Bronchial epithelial cell (primary cell): ENCODE data around the gene YIPF5. TPM values are rescaled to one million over a fixed set of nuclear protein-coding genes. Genes with fewer than 3 reads are reported as not detected.

Experiments used
- total RNA-seq: library from RNA; depleted of rRNA; stranded (reverse); fragments of >200 nt; gene quantifications from 2 replicates; pipeline ENCODE4 v1.2.1, GENCODE V29; 2014

YIPF5 gene
- total RNA-seq, 1 donor from 2014 or later, result 104 TPM

Other genes starting within 250 kb of the YIPF5 start
- under 0.01 and 0.13 TPM in 2 replicates for gene KCTD16, start 214 bp upstream of the YIPF5 start, total RNA-seq